ENCODE measurements around the gene KIF2C.

Gene KIF2C

DNA sequence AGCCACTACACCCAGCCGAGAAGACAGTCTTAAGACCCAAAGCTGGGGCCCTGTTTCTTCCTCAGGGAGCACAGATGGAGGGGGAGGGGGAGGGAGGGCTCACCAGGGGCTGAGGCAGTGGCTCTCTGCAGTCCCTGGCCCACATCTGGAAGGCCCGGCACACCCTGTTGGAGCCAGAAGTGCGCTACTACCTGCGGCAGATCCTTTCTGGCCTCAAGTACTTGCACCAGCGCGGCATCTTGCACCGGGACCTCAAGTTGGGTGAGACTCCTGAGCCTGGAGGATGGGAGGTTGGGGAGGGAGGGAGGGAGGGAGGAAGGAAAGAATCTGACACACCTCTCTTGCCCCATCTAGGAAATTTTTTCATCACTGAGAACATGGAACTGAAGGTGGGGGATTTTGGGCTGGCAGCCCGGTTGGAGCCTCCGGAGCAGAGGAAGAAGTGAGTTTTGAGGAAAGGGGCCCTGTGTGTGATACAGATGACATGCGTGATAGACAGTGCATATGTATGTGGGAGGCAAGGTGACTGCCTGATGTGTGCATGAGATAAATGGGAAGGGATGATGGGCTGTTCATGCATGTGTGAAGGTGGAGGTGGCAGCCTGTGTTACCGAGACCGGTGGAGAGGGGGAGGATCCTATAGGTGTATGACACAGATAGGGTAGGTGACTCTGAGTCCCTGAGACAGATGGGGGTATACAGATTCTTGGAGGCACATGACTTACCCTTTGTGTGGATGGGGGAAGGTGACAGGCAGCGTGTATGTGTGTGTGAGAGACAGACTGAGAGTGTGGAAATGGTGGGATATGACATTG is 62.1 kb downstream of the KIF2C start:
- no peaks in the 10 kb centered on the region for H3K27me3 ChIP-seq (ENCODE audit: insufficient read depth, low read depth, severe bottlenecking)
- TF ChIP-seq, protein P1, sequence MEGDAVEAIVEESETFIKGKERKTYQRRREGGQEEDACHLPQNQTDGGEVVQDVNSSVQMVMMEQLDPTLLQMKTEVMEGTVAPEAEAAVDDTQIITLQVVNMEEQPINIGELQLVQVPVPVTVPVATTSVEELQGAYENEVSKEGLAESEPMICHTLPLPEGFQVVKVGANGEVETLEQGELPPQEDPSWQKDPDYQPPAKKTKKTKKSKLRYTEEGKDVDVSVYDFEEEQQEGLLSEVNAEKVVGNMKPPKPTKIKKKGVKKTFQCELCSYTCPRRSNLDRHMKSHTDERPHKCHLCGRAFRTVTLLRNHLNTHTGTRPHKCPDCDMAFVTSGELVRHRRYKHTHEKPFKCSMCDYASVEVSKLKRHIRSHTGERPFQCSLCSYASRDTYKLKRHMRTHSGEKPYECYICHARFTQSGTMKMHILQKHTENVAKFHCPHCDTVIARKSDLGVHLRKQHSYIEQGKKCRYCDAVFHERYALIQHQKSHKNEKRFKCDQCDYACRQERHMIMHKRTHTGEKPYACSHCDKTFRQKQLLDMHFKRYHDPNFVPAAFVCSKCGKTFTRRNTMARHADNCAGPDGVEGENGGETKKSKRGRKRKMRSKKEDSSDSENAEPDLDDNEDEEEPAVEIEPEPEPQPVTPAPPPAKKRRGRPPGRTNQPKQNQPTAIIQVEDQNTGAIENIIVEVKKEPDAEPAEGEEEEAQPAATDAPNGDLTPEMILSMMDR (IDR thresholded peaks at IDR 0.05; ENCODE audit: low read depth, low read length) = no peak
- peak overlapping the region; percentile 72 for H3K27ac ChIP-seq
- H3K4me3 ChIP-seq (ENCODE audit: low read depth, low read length) = peak overlapping the region; percentile 14; the same call in 1 of the 2 replicates
- DNase-seq = peak; percentile 60
- peaks cover 47% of the 10 kb centered on the region for H3K36me3 ChIP-seq
- no peaks in the 10 kb centered on the region for H3K9me3 ChIP-seq (ENCODE audit: severe bottlenecking)

DNA sequence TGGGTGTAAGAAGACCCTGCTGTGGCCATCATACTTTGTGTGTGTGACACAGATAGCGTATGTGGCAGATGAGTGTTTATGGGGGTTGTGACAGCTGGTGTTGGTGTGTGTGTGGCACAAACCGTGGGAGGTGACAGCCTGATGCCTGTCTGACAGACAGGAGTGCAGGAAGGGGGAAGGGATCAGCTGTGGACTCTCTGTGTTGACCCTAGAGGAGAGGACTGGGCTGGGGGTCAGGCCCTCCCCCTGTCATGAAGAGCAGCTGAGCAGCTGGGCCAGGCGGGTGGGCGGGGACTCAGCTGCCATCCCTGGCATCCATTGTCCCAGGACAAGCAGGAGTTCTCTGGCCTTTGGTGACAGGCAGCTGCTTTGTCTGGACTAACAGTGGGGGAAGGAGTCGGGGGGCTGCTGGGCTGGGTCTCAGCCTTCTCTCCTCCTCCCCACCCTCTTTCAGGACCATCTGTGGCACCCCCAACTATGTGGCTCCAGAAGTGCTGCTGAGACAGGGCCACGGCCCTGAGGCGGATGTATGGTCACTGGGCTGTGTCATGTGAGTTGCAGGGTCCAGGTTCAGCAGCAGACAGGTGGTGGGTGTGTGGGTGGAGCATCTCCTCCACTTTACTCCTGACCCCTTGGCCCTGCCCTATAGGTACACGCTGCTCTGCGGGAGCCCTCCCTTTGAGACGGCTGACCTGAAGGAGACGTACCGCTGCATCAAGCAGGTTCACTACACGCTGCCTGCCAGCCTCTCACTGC is 62.8 kb downstream of the KIF2C start:
- H3K4me3 ChIP-seq (ENCODE audit: low read depth, low read length) = no peak overlapping the region
- peak; percentile 50 for DNase-seq
- H3K9me3 ChIP-seq (ENCODE audit: severe bottlenecking) = no peaks in the 10 kb centered on the region
- TF ChIP-seq, protein P1 (IDR thresholded peaks at IDR 0.05; ENCODE audit: low read depth, low read length) = no peak
- no peaks in the 10 kb centered on the region for H3K27me3 ChIP-seq (ENCODE audit: insufficient read depth, low read depth, severe bottlenecking)
- peak overlapping the region; percentile 72 for H3K27ac ChIP-seq
- peaks cover 53% of the 10 kb centered on the region for H3K36me3 ChIP-seq

DNA sequence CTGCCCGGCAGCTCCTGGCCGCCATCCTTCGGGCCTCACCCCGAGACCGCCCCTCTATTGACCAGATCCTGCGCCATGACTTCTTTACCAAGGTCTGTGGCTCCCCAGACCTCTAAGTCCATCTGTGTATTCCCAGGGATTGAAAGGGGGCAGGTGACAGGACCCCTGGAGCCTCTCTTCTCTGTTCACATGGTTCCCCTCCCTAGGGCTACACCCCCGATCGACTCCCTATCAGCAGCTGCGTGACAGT is 63.4 kb downstream of the KIF2C start:
- Histone ChIP-seq H3K36me3 (peaks cover 53% of the 10 kb centered on the region), H3K4me3 (ENCODE audit: low read depth, low read length) (no peak overlapping the region)
- no peak for DNase-seq

DNA sequence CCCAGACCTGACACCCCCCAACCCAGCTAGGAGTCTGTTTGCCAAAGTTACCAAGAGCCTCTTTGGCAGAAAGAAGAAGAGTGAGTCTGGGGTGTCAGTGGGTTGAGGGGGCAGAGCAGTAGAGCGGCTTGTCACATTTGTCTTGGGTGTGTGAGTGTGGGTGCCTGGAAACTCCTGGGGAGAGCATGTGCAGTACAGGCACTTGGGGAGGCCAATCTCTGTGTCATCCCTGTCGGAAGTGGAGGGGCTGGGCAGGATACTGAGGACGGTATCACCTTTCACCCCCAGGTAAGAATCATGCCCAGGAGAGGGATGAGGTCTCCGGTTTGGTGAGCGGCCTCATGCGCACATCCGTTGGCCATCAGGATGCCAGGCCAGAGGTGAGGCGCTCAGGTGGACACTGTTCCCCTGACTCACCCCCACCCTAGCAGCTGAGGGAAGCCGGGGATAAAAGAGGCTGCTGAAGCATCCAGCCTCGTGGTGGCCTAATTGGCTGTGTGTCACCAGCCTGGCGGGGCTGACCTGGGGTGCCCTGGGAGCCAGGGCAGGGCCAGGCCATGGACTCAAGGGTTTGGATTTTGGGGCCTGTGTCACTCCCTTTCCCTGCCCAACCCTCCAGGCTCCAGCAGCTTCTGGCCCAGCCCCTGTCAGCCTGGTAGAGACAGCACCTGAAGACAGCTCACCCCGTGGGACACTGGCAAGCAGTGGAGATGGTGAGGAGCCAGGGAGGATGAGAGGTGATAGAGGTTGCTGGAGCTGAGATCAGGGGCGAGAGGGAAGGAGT is 63.9 kb downstream of the KIF2C start:
- DNase-seq = no peak
- Histone ChIP-seq H3K27me3 (ENCODE audit: insufficient read depth, low read depth, severe bottlenecking) (no peaks in the 10 kb centered on the region), H3K27ac (peak overlapping the region; percentile 72; the same call in 1 of the 2 replicates), H3K36me3 (peaks cover 53% of the 10 kb centered on the region), H3K4me3 (ENCODE audit: low read depth, low read length) (no peak overlapping the region), H3K9me3 (ENCODE audit: severe bottlenecking) (no peaks in the 10 kb centered on the region)
- TF ChIP-seq, protein P1 (IDR thresholded peaks at IDR 0.05; ENCODE audit: low read depth, low read length) = no peak

More for the DNA sequence above, 63.4 kb downstream of the KIF2C start:
- TF ChIP-seq, protein P1 (IDR thresholded peaks at IDR 0.05; ENCODE audit: low read depth, low read length) = no peak
- Histone ChIP-seq H3K27me3 (ENCODE audit: insufficient read depth, low read depth, severe bottlenecking) (no peaks in the 10 kb centered on the region), H3K9me3 (ENCODE audit: severe bottlenecking) (no peaks in the 10 kb centered on the region), H3K27ac (peak overlapping the region; percentile 72)

DNA sequence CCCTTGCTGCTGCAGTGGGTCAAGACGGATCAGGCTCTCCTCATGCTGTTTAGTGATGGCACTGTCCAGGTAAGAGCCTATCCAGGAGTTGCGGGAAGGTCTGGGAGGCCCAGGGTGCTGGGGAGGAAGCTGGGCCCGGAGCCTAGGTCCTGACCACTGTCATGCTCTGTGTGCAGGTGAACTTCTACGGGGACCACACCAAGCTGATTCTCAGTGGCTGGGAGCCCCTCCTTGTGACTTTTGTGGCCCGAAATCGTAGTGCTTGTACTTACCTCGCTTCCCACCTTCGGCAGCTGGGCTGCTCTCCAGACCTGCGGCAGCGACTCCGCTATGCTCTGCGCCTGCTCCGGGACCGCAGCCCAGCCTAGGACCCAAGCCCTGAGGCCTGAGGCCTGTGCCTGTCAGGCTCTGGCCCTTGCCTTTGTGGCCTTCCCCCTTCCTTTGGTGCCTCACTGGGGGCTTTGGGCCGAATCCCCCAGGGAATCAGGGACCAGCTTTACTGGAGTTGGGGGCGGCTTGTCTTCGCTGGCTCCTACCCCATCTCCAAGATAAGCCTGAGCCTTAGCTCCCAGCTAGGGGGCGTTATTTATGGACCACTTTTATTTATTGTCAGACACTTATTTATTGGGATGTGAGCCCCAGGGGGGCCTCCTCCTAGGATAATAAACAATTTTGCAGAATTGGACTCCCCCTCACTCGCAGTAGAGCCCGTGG is 65.8 kb downstream of the KIF2C start:
- Histone ChIP-seq H3K27me3 (ENCODE audit: insufficient read depth, low read depth, severe bottlenecking) (no peaks in the 10 kb centered on the region), H3K9me3 (ENCODE audit: severe bottlenecking) (no peaks in the 10 kb centered on the region), H3K4me3 (ENCODE audit: low read depth, low read length) (no peak overlapping the region), H3K36me3 (peaks cover 55% of the 10 kb centered on the region), H3K27ac (no peak overlapping the region)
- no peak for DNase-seq
- TF ChIP-seq, protein P1 (IDR thresholded peaks at IDR 0.05; ENCODE audit: low read depth, low read length) = no peak
